HEK293 (cell line): Measurements from ENCODE around the gene SLC16A7.

Source experiments
- CTCF ChIA-PET: fragments of 350-600 bp; formaldehyde crosslinking; extraction: SDS; loops from one replicate; lab custom pipeline; 2021; ENCODE audit warnings: antibody characterized with exemption; lab: Yijun Ruan, JAX
- POLR2A ChIA-PET: fragments of 300-600 bp; formaldehyde crosslinking; extraction: SDS; loops from one replicate; lab custom pipeline; 2020; ENCODE audit warnings: antibody characterized with exemption, inconsistent platforms; lab: Yijun Ruan, JAX
- H3K27ac ChIP-seq: fragments of 200-500 bp; sonication (Bioruptor generic); 2 replicates; pipeline ENCODE4 v1.5.1; 2014; ENCODE audit warnings: low read depth, low read length, control low read depth, inconsistent platforms; ENCODE audit errors: extremely low read depth
- H3K36me3 ChIP-seq, 2 experiments: fragments of 200-500 bp in 1 of 2; sonication (Bioruptor generic) in 1 of 2; 1 replicate in 1 of 2; 2 replicates in 1 of 2; pipeline ENCODE4 v1.5.1; 2014 to 2017; ENCODE audit warnings: inconsistent platforms in 2 of 2, low read length in 2 of 2; ENCODE audit not compliant: control insufficient read depth in 2 of 2, insufficient read depth in 1 of 2
- H3K4me1 ChIP-seq: fragments of 200-500 bp; sonication (Bioruptor generic); 2 replicates; pipeline ENCODE4 v1.5.1; 2014; ENCODE audit warnings: mild to moderate bottlenecking, low read length, inconsistent platforms; ENCODE audit not compliant: control insufficient read depth, insufficient read depth
- H3K4me3 ChIP-seq: 2 replicates; pipeline ENCODE4 v1.5.1; 2011; ENCODE audit warnings: low read depth, mild to moderate bottlenecking, control low read depth, low read length, moderate library complexity
- H3K9me3 ChIP-seq: fragments of 200-500 bp; sonication (Bioruptor generic); 2 replicates; pipeline ENCODE4 v1.5.1; 2014; ENCODE audit warnings: low read depth, low read length, inconsistent platforms; ENCODE audit not compliant: control insufficient read depth, insufficient read depth
- MZF1 ChIP-seq: fragments of 450-650 bp; formaldehyde crosslinking; IDR thresholded peaks from 2 replicates; pipeline ENCODE4 v1.5.1; 2017; ENCODE audit warnings: missing biosample characterization, missing genetic modification characterization, borderline replicate concordance
- REPIN1 ChIP-seq: fragments of 450-650 bp; formaldehyde crosslinking; IDR thresholded peaks from 2 replicates; pipeline ENCODE4 v1.5.1; 2017; ENCODE audit warnings: missing biosample characterization, missing genetic modification characterization, low read depth
- SCRT2 ChIP-seq: fragments of 450-650 bp; formaldehyde crosslinking; IDR thresholded peaks from 2 replicates; pipeline ENCODE4 v1.5.1; 2016; ENCODE audit warnings: missing biosample characterization, missing genetic modification characterization
- SP3 ChIP-seq: fragments of 450-650 bp; formaldehyde crosslinking; IDR thresholded peaks from 2 replicates; pipeline ENCODE4 v1.5.1; 2016; ENCODE audit warnings: missing biosample characterization, missing genetic modification characterization
- SP7 ChIP-seq: fragments of 450-650 bp; formaldehyde crosslinking; IDR thresholded peaks from 2 replicates; pipeline ENCODE4 v1.5.1; 2016; ENCODE audit warnings: missing biosample characterization, missing genetic modification characterization
- TCF7L2 ChIP-seq: IDR thresholded peaks from 2 replicates; pipeline ENCODE4 v1.6.1; 2011; ENCODE audit warnings: low read depth, mild to moderate bottlenecking, inconsistent platforms, low read length, moderate library complexity, borderline replicate concordance
- YY2 ChIP-seq: fragments of 450-650 bp; formaldehyde crosslinking; IDR thresholded peaks from 2 replicates; pipeline ENCODE4 v1.5.1; 2016; ENCODE audit warnings: missing biosample characterization, missing genetic modification characterization
- ZEB2 ChIP-seq: fragments of 450-650 bp; formaldehyde crosslinking; IDR thresholded peaks from 2 replicates; pipeline ENCODE4 v1.5.1; 2016; ENCODE audit warnings: missing biosample characterization, missing genetic modification characterization
- ZFP69B ChIP-seq: fragments of 450-650 bp; formaldehyde crosslinking; IDR thresholded peaks from 2 replicates; pipeline ENCODE4 v1.5.1; 2016; ENCODE audit warnings: missing biosample characterization, missing genetic modification characterization
- ZNF112 ChIP-seq: fragments of 450-650 bp; formaldehyde crosslinking; IDR thresholded peaks from 2 replicates; pipeline ENCODE4 v1.5.0; 2017; ENCODE audit warnings: missing biosample characterization, missing genetic modification characterization
- ZNF211 ChIP-seq: fragments of 450-650 bp; formaldehyde crosslinking; IDR thresholded peaks from 2 replicates; pipeline ENCODE4 v1.5.1; 2016; ENCODE audit warnings: low read depth, missing biosample characterization, missing genetic modification characterization
- ZNF433 ChIP-seq: fragments of 450-650 bp; formaldehyde crosslinking; IDR thresholded peaks from 2 replicates; pipeline ENCODE4 v1.5.1; 2016; ENCODE audit warnings: missing biosample characterization, missing genetic modification characterization, low read depth
- ZNF473 ChIP-seq: fragments of 450-650 bp; formaldehyde crosslinking; IDR thresholded peaks from 2 replicates; pipeline ENCODE4 v1.5.1; 2017; ENCODE audit warnings: missing biosample characterization, missing genetic modification characterization
- ZNF48 ChIP-seq: fragments of 450-650 bp; formaldehyde crosslinking; IDR thresholded peaks from 2 replicates; pipeline ENCODE4 v1.5.1; 2016; ENCODE audit warnings: missing biosample characterization, missing genetic modification characterization
- ZNF510 ChIP-seq: fragments of 450-650 bp; formaldehyde crosslinking; IDR thresholded peaks from 2 replicates; pipeline ENCODE4 v1.5.1; 2018; ENCODE audit warnings: mild to moderate bottlenecking, missing genetic modification characterization, missing biosample characterization; ENCODE audit not compliant: insufficient replicate concordance
- ZNF521 ChIP-seq: fragments of 450-650 bp; formaldehyde crosslinking; IDR thresholded peaks from 2 replicates; pipeline ENCODE4 v1.5.1; 2017; ENCODE audit warnings: missing biosample characterization, mild to moderate bottlenecking, missing genetic modification characterization
- ZNF548 ChIP-seq: fragments of 450-650 bp; formaldehyde crosslinking; IDR thresholded peaks from 2 replicates; pipeline ENCODE4 v1.5.1; 2016; ENCODE audit warnings: missing biosample characterization, missing genetic modification characterization
- ZNF549 ChIP-seq: fragments of 450-650 bp; IDR thresholded peaks from 2 replicates; pipeline ENCODE4 v1.5.1; 2018; ENCODE audit warnings: missing biosample characterization, missing genetic modification characterization, mild to moderate bottlenecking, inconsistent platforms, moderate library complexity
- ZNF561 ChIP-seq: fragments of 450-650 bp; IDR thresholded peaks from 2 replicates; pipeline ENCODE4 v1.5.1; 2018; ENCODE audit warnings: missing biosample characterization, missing genetic modification characterization, borderline replicate concordance
- ZNF626 ChIP-seq: fragments of 450-650 bp; sonication (Bioruptor Pico); formaldehyde crosslinking; IDR thresholded peaks from 2 replicates; pipeline ENCODE4 v1.5.1; 2018; ENCODE audit warnings: missing biosample characterization, missing genetic modification characterization, inconsistent platforms
- ZNF768 ChIP-seq: fragments of 450-650 bp; formaldehyde crosslinking; IDR thresholded peaks from 2 replicates; pipeline ENCODE4 v1.5.1; 2018; ENCODE audit warnings: missing biosample characterization, mild to moderate bottlenecking, missing genetic modification characterization
- TF ChIP-seq, protein P1 (sequence below): fragments of 450-650 bp; formaldehyde crosslinking; conservative IDR thresholded peaks from 2 replicates; pipeline ENCODE4 v1.5.1; 2016; ENCODE audit warnings: low read depth, missing biosample characterization, missing genetic modification characterization
- TF ChIP-seq, protein P2 (sequence below): fragments of 450-650 bp; formaldehyde crosslinking; IDR thresholded peaks from 2 replicates; pipeline ENCODE4 v1.5.1; 2016; ENCODE audit warnings: missing biosample characterization, missing genetic modification characterization
- TF ChIP-seq, protein P3 (sequence below): fragments of 450-650 bp; formaldehyde crosslinking; IDR thresholded peaks from 2 replicates; pipeline ENCODE4 v1.5.1; 2016; ENCODE audit warnings: missing biosample characterization, missing genetic modification characterization
- TF ChIP-seq, protein P4 (sequence below): fragments of 450-650 bp; formaldehyde crosslinking; IDR thresholded peaks from 2 replicates; pipeline ENCODE4 v1.5.1; 2017; ENCODE audit warnings: missing biosample characterization, mild to moderate bottlenecking, missing genetic modification characterization, moderate library complexity
- TF ChIP-seq, protein P5 (sequence below): fragments of 450-650 bp; formaldehyde crosslinking; IDR thresholded peaks from 2 replicates; pipeline ENCODE4 v1.5.1; 2017; ENCODE audit warnings: missing biosample characterization, missing genetic modification characterization

Gene SLC16A7

DNA sequence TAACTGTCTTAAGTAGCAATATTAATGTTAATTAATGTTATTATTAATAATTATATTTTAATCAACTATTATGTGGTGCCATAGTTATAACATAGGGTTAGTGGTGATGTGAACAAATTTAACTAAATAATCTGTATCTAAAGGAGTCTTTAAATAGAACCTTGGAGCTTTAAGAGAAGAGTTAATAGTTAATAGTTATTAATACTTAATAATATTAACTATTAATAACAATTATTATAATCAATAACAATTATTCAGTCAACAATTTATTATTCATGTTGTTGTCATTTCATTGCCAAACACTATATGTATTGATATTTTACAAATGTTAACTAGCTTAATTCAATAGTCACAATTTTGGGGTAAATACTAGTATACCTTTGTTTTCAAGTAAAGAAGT is 58.2 kb downstream of the SLC16A7 start (continued):
- no peak for TF ChIP-seq ZNF211
- TF ChIP-seq ZNF510 (tag by site-specific recombination) = no peak
- no peak for TF ChIP-seq ZNF561 (tag by site-specific recombination)
- no peak for TF ChIP-seq ZNF548 (tag by site-specific recombination)
- no peak for TF ChIP-seq SCRT2 (tag by site-specific recombination)
- no peak for TF ChIP-seq YY2 (tag by site-specific recombination)

DNA sequence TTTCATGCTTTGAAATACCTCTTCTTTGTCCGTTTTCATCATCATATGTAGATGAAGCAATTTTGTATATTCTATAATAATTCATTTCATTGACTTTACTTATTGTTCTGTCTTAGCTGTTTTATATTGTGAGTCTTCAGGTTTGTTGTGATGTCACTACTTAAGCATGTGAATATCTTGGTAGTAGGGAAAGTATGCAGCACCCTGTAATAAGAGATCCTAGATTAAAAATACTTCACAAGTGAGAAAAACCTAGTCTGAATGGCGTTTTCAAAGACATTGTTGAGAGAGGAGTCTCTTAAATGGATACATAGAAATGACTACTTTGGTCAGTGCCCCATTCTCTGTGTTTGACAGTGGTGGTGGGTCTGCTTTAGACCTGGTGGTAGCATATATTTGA is 61.4 kb downstream of the SLC16A7 start:
- Histone ChIP-seq H3K9me3 (no peaks in the 10 kb centered on the region), H3K4me1 (no peaks in the 10 kb centered on the region), H3K27ac (no peak overlapping the region), H3K4me3 (no peak overlapping the region), H3K36me3 (no peaks in the 10 kb centered on the region)
- TF ChIP-seq ZNF473 (tag by site-specific recombination) = no peak
- TF ChIP-seq YY2 (tag by site-specific recombination) = no peak
- TF ChIP-seq TCF7L2 = no peak
- TF ChIP-seq, protein P1, sequence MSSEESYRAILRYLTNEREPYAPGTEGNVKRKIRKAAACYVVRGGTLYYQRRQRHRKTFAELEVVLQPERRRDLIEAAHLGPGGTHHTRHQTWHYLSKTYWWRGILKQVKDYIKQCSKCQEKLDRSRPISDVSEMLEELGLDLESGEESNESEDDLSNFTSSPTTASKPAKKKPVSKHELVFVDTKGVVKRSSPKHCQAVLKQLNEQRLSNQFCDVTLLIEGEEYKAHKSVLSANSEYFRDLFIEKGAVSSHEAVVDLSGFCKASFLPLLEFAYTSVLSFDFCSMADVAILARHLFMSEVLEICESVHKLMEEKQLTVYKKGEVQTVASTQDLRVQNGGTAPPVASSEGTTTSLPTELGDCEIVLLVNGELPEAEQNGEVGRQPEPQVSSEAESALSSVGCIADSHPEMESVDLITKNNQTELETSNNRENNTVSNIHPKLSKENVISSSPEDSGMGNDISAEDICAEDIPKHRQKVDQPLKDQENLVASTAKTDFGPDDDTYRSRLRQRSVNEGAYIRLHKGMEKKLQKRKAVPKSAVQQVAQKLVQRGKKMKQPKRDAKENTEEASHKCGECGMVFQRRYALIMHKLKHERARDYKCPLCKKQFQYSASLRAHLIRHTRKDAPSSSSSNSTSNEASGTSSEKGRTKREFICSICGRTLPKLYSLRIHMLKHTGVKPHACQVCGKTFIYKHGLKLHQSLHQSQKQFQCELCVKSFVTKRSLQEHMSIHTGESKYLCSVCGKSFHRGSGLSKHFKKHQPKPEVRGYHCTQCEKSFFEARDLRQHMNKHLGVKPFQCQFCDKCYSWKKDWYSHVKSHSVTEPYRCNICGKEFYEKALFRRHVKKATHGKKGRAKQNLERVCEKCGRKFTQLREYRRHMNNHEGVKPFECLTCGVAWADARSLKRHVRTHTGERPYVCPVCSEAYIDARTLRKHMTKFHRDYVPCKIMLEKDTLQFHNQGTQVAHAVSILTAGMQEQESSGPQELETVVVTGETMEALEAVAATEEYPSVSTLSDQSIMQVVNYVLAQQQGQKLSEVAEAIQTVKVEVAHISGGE (tag by site-specific recombination) = no peak
- no peak for TF ChIP-seq ZNF112
- TF ChIP-seq, protein P2, sequence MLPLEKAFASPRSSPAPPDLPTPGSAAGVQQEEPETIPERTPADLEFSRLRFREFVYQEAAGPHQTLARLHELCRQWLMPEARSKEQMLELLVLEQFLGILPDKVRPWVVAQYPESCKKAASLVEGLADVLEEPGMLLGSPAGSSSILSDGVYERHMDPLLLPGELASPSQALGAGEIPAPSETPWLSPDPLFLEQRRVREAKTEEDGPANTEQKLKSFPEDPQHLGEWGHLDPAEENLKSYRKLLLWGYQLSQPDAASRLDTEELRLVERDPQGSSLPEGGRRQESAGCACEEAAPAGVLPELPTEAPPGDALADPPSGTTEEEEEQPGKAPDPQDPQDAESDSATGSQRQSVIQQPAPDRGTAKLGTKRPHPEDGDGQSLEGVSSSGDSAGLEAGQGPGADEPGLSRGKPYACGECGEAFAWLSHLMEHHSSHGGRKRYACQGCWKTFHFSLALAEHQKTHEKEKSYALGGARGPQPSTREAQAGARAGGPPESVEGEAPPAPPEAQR (tag by site-specific recombination) = no peak
- TF ChIP-seq ZNF48 (tag by site-specific recombination) = no peak
- TF ChIP-seq REPIN1 (tag by site-specific recombination) = no peak
- no peak for TF ChIP-seq ZNF549 (tag by site-specific recombination)
- no peak for TF ChIP-seq ZEB2 (tag by site-specific recombination)
- TF ChIP-seq SP3 (tag by site-specific recombination) = no peak
- no peak for TF ChIP-seq MZF1 (tag by site-specific recombination)
- TF ChIP-seq ZFP69B (tag by site-specific recombination) = no peak
- no peak for TF ChIP-seq ZNF626 (tag by site-specific recombination)
- ChIA-PET POLR2A (no interaction called here), CTCF (no interaction called here)

DNA sequence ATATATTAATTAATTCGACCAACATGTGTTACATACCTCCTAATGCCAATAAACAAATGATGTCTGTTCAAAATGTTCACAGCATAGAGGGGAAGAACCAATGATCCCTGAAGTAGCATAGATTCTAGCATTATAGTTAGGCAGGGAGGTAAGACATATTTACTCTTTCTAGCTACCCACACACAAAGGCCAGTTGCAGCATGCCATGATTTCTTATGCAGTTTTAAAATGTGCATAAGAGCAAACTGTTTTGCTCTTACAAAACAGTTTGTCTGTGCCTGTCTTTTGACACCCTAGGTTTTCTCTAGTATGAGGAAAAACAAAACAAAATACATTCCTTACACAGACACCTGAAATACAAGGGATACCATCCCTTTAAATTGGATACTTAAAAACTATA is 61.9 kb downstream of the SLC16A7 start:
- no peaks in the 10 kb centered on the region for H3K4me1 ChIP-seq
- H3K4me3 ChIP-seq = no peak overlapping the region
- ChIA-PET POLR2A (no interaction called here), CTCF (no interaction called here)
- H3K36me3 ChIP-seq = no peaks in the 10 kb centered on the region
- H3K27ac ChIP-seq = no peak overlapping the region
- H3K9me3 ChIP-seq = no peaks in the 10 kb centered on the region
- TF ChIP-seq SP7 (tag by site-specific recombination) (no peak), ZNF521 (tag by site-specific recombination) (no peak), ZNF768 (tag by site-specific recombination) (no peak), ZNF433 (no peak), ZNF211 (no peak)
- TF ChIP-seq, protein P3, sequence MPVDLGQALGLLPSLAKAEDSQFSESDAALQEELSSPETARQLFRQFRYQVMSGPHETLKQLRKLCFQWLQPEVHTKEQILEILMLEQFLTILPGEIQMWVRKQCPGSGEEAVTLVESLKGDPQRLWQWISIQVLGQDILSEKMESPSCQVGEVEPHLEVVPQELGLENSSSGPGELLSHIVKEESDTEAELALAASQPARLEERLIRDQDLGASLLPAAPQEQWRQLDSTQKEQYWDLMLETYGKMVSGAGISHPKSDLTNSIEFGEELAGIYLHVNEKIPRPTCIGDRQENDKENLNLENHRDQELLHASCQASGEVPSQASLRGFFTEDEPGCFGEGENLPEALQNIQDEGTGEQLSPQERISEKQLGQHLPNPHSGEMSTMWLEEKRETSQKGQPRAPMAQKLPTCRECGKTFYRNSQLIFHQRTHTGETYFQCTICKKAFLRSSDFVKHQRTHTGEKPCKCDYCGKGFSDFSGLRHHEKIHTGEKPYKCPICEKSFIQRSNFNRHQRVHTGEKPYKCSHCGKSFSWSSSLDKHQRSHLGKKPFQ (tag by site-specific recombination) = no peak
- TF ChIP-seq, protein P4, sequence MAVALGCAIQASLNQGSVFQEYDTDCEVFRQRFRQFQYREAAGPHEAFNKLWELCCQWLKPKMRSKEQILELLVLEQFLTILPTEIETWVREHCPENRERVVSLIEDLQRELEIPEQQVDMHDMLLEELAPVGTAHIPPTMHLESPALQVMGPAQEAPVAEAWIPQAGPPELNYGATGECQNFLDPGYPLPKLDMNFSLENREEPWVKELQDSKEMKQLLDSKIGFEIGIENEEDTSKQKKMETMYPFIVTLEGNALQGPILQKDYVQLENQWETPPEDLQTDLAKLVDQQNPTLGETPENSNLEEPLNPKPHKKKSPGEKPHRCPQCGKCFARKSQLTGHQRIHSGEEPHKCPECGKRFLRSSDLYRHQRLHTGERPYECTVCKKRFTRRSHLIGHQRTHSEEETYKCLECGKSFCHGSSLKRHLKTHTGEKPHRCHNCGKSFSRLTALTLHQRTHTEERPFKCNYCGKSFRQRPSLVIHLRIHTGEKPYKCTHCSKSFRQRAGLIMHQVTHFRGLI (tag by site-specific recombination) = no peak
- TF ChIP-seq, protein P5, sequence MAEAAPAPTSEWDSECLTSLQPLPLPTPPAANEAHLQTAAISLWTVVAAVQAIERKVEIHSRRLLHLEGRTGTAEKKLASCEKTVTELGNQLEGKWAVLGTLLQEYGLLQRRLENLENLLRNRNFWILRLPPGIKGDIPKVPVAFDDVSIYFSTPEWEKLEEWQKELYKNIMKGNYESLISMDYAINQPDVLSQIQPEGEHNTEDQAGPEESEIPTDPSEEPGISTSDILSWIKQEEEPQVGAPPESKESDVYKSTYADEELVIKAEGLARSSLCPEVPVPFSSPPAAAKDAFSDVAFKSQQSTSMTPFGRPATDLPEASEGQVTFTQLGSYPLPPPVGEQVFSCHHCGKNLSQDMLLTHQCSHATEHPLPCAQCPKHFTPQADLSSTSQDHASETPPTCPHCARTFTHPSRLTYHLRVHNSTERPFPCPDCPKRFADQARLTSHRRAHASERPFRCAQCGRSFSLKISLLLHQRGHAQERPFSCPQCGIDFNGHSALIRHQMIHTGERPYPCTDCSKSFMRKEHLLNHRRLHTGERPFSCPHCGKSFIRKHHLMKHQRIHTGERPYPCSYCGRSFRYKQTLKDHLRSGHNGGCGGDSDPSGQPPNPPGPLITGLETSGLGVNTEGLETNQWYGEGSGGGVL (tag by site-specific recombination) = no peak
